ENCODE results near the gene IGSF9. TPM values are rescaled to one million over a fixed set of nuclear protein-coding genes. Genes with fewer than 3 reads are reported as not detected.

IGSF9 gene
- total and polyA plus RNA-seq, 2 of the 4 experiments (the other 2 are of a cell fraction), result 0.05 TPM; not detected in 1

DNA sequence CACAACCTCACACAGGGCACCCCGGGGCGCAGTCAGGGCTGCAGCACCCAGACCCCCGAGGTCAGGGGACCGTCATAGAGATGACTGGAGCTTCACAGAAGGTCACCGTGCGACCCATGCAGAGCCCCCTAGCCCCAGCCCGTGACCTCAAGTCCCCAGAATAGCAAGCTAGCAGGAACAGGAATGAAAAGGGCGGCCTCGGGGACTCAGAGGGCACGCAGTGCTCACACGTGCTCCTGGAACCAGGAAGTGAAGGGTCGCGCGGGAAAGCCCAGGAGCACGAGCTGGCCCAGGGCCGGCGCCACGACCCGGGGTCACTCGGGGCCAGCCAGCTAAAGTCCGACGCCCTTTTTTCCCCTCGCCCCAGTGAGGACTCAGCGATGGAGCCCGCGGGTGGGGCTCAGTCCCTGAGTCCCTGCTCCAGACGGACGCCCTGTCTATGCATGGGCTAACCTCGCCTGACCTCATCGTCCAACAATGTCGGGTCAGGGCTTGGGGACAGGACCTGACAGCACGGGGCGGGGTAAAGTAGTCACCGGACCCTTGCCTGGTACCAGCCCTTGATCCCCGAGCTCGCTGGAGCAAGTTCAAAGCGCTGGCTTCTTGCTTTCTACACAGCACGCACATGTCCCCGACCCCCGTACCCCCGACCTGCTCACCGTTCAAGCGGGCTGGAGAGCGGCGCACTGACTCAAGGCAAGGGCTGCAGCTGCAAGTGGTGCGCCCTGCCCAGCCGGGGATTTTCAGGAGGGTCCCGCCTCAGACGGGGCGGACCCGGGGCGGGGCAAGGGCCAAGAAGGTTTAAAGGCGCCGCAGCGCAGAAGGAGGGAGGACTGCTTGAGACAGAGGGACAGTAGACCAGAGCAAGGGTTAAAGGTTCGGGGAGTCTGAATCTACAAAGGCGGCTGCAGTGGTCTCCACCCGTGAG, 20.4 kb downstream of the IGSF9 start, which contains the start of gene TAGLN2:
Gene TAGLN2 (minus strand): TSS at position 717 of the 928 bp plus-strand sequence. CDS start 4,998 bp downstream, outside the sequence.
- TSS peak; percentile 34 for BruUV-seq (replicated peaks)
- TF ChIP-seq CEBPB (IDR thresholded peaks at IDR 0.05; ENCODE audit: low read depth, low read length) (peak; percentile 11; the same call in 1 of the 2 replicates), RCOR1 (IDR thresholded peaks at IDR 0.05; ENCODE audit: insufficient replicate concordance, low read length) (peak; percentile 13), MAZ (IDR thresholded peaks at IDR 0.05; ENCODE audit: borderline replicate concordance, low read depth, low read length) (peak; percentile 78; the same call in 1 of the 2 replicates), BHLHE40 (IDR thresholded peaks at IDR 0.05; ENCODE audit: low read depth, low read length) (peak; percentile 4; the same call in 1 of the 2 replicates), NFE2L2 (IDR thresholded peaks at IDR 0.05; ENCODE audit: low read depth, low read length) (no peak), SMC3 (IDR thresholded peaks at IDR 0.05; ENCODE audit: low read depth, low read length) (no peak), RAD21 (IDR thresholded peaks at IDR 0.05; ENCODE audit: low read length) (no peak), MXI1 (IDR thresholded peaks at IDR 0.05; ENCODE audit: borderline replicate concordance, low read depth, low read length) (0 out of 2 replicates have a peak, but pooled peaks have one; percentile 60), MAFK (IDR thresholded peaks at IDR 0.05; ENCODE audit: low read depth, low read length) (no peak), FOS (IDR thresholded peaks at IDR 0.05; ENCODE audit: low read depth, low read length) (peak; percentile 5; the same call in 1 of the 2 replicates), POLR2A (IDR thresholded peaks at IDR 0.05; ENCODE audit: low read depth, low read length) (peak; percentile 97), CHD1 (IDR thresholded peaks at IDR 0.05; ENCODE audit: low read depth, low read length) (peak; percentile 94), RFX5 (IDR thresholded peaks at IDR 0.05; ENCODE audit: low read depth, low read length) (no peak)
- TF ChIP-seq, protein P1, sequence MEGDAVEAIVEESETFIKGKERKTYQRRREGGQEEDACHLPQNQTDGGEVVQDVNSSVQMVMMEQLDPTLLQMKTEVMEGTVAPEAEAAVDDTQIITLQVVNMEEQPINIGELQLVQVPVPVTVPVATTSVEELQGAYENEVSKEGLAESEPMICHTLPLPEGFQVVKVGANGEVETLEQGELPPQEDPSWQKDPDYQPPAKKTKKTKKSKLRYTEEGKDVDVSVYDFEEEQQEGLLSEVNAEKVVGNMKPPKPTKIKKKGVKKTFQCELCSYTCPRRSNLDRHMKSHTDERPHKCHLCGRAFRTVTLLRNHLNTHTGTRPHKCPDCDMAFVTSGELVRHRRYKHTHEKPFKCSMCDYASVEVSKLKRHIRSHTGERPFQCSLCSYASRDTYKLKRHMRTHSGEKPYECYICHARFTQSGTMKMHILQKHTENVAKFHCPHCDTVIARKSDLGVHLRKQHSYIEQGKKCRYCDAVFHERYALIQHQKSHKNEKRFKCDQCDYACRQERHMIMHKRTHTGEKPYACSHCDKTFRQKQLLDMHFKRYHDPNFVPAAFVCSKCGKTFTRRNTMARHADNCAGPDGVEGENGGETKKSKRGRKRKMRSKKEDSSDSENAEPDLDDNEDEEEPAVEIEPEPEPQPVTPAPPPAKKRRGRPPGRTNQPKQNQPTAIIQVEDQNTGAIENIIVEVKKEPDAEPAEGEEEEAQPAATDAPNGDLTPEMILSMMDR (conservative IDR thresholded peaks at IDR 0.05; ENCODE audit: low read depth, low read length), result no peak

More for the DNA sequence above, 20.4 kb downstream of the IGSF9 start, which contains the start of gene TAGLN2:
- POLR2A ChIA-PET (ENCODE audit: unreplicated experiment), result interaction anchor here (0.6 kb wide), 2 partner anchors 653 to 712 kb away, joined by 3 to 4 read pairs; no protein-coding TSS in a partner anchor
- peak within 1 kb of the TSS; percentile 87 for H3K14ac ChIP-seq (replicated peaks; ENCODE audit: low read depth, low read length)
- H2AFZ ChIP-seq (replicated peaks; ENCODE audit: low read length, poor library complexity), result peak within 1 kb of the TSS; percentile 84
- H2AK9ac ChIP-seq (replicated peaks; ENCODE audit: low read depth, low read length, poor library complexity), result peak within 1 kb of the TSS; percentile 100
- peak within 1 kb of the TSS; percentile 84 for H3K18ac ChIP-seq (ENCODE audit: low read depth, low read length)
- H3K9me1 ChIP-seq (ENCODE audit: insufficient read depth, low read length), result peaks cover 16% of the 10 kb centered on the region
- H3K4me1 ChIP-seq (ENCODE audit: control insufficient read depth, insufficient read depth, low read length), result peaks cover 15% of the 10 kb centered on the region
- intact Hi-C loops (cut with micrococcal nuclease), result loop anchor here (1.0 to 10.0 kb wide), 4 partner anchors 34 to 290 kb away; partner anchors contain the start of gene DUSP23
- peaks cover under 1 to 42% of the 10 kb centered on the region in 2 experiments; a peak in 2 of 4 replicates for H3K79me1 ChIP-seq (ENCODE audit: low read depth in 1 of 2, low read length in 2 of 2)
- H4K8ac ChIP-seq (ENCODE audit: low read depth in 2 of 2, low read length in 2 of 2), result peak within 1 kb of the TSS; percentile 80 to 85
- H2BK20ac ChIP-seq (ENCODE audit: low read depth, low read length), result peak within 1 kb of the TSS; percentile 54
- dilution Hi-C loops (cut with HindIII; ENCODE audit: low sequenced_read_pairs, unreplicated experiment), result no loop called here
- peak within 1 kb of the TSS; percentile 85 for H2BK5ac ChIP-seq (ENCODE audit: low read depth, low read length, poor library complexity, severe bottlenecking)
- no peaks in the 10 kb centered on the region for H3K27me3 ChIP-seq (ENCODE audit: control insufficient read depth, insufficient read depth, low read length)
- H3K4ac ChIP-seq (ENCODE audit: low read depth, low read length), result peak within 1 kb of the TSS; percentile 95
- peak within 1 kb of the TSS; percentile 91 for H3K4me2 ChIP-seq (ENCODE audit: low read depth, low read length)
- H3K27ac ChIP-seq (ENCODE audit: insufficient read depth, low read length), result peak within 1 kb of the TSS; percentile 90
- H2AK5ac ChIP-seq (ENCODE audit: low read depth, low read length), result peak within 1 kb of the TSS; percentile 89
- peak; percentile 90 for DNase-seq
- peak within 1 kb of the TSS; percentile 91 for H3K23ac ChIP-seq (ENCODE audit: low read depth, low read length)
- H3K36me3 ChIP-seq (ENCODE audit: control insufficient read depth, insufficient read depth, low read length), result peaks cover 9% of the 10 kb centered on the region
- CTCF ChIA-PET, result interaction anchor here (0.6 to 1.5 kb wide), 4 partner anchors 9 to 1906 kb away, joined by 3 read pairs; no protein-coding TSS in a partner anchor
- H4K20me1 ChIP-seq (ENCODE audit: insufficient read depth, low read length), result peaks cover 39% of the 10 kb centered on the region
- H3K9ac ChIP-seq (ENCODE audit: low read depth, low read length), result peak within 1 kb of the TSS; percentile 83
- H4K5ac ChIP-seq (ENCODE audit: low read depth, low read length), result peak within 1 kb of the TSS; percentile 80
- H3K4me3 ChIP-seq (ENCODE audit: insufficient read depth, low read depth, low read length), result peak within 1 kb of the TSS; percentile 83
- peak; percentile 82 for ATAC-seq (ENCODE audit: low read depth)
- H3K9me3 ChIP-seq (ENCODE audit: control insufficient read depth, insufficient read depth, low read length), result no peaks in the 10 kb centered on the region
- in situ Hi-C loops (cut with MboI; ENCODE audit: low sequenced_read_pairs), result no loop called here
- peak within 1 kb of the TSS; percentile 94 for H2BK120ac ChIP-seq (ENCODE audit: low read depth, low read length)
- WGBS, 2 experiments (ENCODE audit: extremely low coverage in 2 of 2, insufficient read length in 1 of 2), result 0% methylated on average over 20 of the region's 58 CpGs; no CpG with 5 or more reads in 1 of the 2 experiments
- peak within 1 kb of the TSS; percentile 85; the same call in 2 of the 3 replicates for H2BK15ac ChIP-seq (ENCODE audit: low read depth, low read length)
- peak within 1 kb of the TSS; percentile 96 for H4K91ac ChIP-seq (ENCODE audit: insufficient read depth, low read depth, low read length)
- peak within 1 kb of the TSS; percentile 90 for H3K56ac ChIP-seq (ENCODE audit: extremely low read depth, insufficient read depth, low read length)

Measured in IMR-90 (cell line).